Astrocyte of the cerebellum (primary cell): ENCODE results near the gene ARAP2.

Experiments
- DNase-seq: peaks from one replicate; pipeline ENCODE4 v3.0.0-alpha.2; 2011; ENCODE audit warnings: low read depth
- H3K4me3 ChIP-seq: 2 replicates; pipeline ENCODE4 v1.5.1; 2011; ENCODE audit warnings: mild to moderate bottlenecking, low read depth, low read length, moderate library complexity
- in situ Hi-C: cut with HindIII; loops from 2 replicates; pipeline ENCODE4 v1.10.0; 2017; ENCODE audit warnings: low sequenced_read_pairs
- TF ChIP-seq, protein P1 (sequence below): IDR thresholded peaks from 2 replicates; pipeline ENCODE4 v1.5.1; 2012; ENCODE audit warnings: low read length, low read depth, moderate library complexity, mild to moderate bottlenecking; ENCODE audit errors: missing control alignments

Gene ARAP2

GRCh38 chr4:36235306-36235705 lies 9.0 kb downstream of the ARAP2 start:
- TF ChIP-seq, protein P1, sequence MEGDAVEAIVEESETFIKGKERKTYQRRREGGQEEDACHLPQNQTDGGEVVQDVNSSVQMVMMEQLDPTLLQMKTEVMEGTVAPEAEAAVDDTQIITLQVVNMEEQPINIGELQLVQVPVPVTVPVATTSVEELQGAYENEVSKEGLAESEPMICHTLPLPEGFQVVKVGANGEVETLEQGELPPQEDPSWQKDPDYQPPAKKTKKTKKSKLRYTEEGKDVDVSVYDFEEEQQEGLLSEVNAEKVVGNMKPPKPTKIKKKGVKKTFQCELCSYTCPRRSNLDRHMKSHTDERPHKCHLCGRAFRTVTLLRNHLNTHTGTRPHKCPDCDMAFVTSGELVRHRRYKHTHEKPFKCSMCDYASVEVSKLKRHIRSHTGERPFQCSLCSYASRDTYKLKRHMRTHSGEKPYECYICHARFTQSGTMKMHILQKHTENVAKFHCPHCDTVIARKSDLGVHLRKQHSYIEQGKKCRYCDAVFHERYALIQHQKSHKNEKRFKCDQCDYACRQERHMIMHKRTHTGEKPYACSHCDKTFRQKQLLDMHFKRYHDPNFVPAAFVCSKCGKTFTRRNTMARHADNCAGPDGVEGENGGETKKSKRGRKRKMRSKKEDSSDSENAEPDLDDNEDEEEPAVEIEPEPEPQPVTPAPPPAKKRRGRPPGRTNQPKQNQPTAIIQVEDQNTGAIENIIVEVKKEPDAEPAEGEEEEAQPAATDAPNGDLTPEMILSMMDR = no peak
- no peak for DNase-seq
- in situ Hi-C loops = no loop called here
- no peak overlapping the region for H3K4me3 ChIP-seq

DNA sequence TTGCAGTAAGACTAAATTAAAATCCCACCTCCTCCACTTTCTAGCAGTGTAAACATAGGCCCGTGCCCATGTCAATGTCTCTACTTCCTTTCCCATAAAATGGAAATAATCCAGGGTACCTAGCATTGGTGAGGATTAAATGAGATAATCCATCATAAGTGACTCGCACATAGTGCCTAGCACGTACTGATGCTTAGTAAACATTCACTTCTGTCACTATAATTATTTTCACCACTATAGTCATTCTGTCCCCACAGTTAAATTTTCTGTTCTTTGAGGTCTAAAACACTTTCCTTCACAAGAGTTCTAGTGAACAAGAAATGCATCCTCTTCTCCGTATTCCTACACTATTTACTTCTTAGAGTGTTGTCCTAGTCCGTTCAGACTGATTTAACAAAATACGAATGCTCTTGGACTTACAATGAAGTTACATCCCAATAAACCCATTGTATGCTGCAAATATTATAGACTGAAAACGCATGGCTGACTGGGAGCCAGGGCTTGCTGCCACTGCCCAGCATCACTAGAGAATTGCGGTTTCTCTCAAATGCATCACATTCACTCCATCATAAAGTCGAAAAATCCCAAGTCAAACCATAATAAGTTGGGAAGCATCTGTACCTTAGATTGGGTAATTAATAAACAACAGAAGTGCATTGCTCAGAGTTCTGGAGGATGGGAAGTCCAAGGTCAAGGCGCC lies 10.6 kb downstream of the ARAP2 start:
- in situ Hi-C loops = no loop called here
- TF ChIP-seq, protein P1 = no peak
- DNase-seq = no peak
- no peak overlapping the region for H3K4me3 ChIP-seq

GRCh38 chr4:36230534-36230933 lies 13.8 kb downstream of the ARAP2 start:
- TF ChIP-seq, protein P1 = no peak
- in situ Hi-C loops = no loop called here
- no peak for DNase-seq
- no peak overlapping the region for H3K4me3 ChIP-seq

GRCh38 chr4:36227913-36228312 lies 16.4 kb downstream of the ARAP2 start:
- TF ChIP-seq, protein P1 = no peak
- in situ Hi-C loops = no loop called here
- DNase-seq = no peak
- no peak overlapping the region for H3K4me3 ChIP-seq

DNA sequence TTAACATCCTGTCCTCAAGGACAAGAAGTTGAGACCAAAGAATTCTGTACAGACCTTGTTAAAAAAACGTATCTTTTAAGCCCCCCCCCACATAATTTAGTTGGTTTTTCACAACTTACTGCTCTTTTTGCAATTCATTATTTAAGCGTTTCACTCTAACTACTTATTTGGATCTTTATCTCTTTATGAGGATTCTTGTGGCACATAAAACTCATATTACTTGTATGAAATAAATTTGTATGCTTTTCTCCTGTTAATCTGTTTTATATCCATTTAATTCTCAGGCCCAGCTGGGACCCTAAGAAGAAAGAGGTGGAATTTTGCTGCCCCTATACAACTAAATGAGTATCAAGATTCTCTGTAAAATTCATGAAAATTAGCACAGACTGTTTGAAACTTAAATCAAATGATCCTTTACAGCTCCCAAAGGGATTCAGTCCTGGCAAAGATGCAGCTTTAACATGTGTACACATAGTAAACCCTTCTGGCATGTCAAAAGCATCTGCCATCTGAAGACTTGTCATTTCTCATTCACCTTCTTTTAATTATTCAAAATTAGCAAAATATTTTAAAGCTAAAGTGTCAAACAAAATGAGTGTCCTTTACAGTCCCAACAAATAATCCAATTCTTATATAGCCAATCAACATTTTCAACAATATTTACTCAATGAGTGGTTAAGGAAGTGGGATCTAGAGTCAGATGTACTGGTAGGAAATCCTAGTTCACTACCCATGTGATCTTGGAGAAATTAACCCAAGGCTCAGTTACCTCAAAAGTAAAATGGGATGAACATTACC lies 17.7 kb downstream of the ARAP2 start:
- in situ Hi-C loops = no loop called here

More for the DNA sequence above, 17.7 kb downstream of the ARAP2 start:
- no peak overlapping the region for H3K4me3 ChIP-seq
- no peak for DNase-seq
- TF ChIP-seq, protein P1 = no peak
